GM10847 (cell line): Measurements from ENCODE around the gene ZNF469.

ENCODE experiments used
- POLR2A ChIP-seq: IDR thresholded peaks from 2 replicates; pipeline ENCODE4 v1.6.1; 2011; ENCODE audit not compliant: insufficient read length; ENCODE audit errors: extremely low read depth

The ZNF469 gene

DNA sequence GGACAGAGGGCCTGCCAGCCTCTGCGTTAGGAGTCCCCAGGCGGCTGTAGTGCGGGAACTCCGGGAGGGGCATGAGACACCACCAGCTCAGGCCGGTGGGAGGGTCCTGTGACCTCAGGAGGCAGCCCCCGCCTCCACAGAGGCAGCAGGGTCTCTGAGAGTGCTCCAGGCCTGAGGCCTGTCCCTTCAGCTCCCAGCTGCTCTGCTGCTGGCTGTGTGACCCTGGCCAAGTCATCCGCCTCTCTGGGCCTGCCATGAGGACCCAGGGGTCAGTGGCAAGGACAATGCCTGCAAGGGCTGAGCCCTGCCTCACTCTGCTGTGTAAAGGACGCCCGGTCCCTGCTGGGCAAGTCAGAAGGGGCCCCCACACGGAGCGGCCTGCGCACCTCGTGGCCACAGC lies 43.3 kb downstream of the ZNF469 start:
- TF ChIP-seq POLR2A, result no peak

- TF ChIP-seq POLR2A, result no peak
Measured at GRCh38 chr16:88427376-88427775, 44.6 kb downstream of the ZNF469 start.

DNA sequence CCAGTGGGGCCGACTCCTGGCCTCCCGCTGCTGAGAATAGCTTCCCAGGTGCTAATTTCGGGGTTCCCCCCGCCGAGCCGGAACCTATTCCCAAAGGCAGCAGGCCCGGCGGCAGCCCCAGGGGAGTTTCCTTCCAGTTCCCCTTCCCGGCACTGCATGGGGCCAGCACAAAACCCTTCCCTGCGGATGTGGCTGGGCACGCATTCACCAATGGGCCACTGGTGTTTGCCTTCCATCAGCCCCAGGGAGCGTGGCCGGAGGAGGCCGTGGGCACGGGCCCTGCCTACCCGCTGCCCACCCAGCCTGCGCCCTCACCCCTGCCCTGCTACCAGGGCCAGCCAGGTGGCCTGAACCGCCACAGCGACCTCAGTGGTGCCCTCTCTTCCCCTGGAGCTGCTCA lies 45.4 kb downstream of the ZNF469 start:
- no peak for TF ChIP-seq POLR2A

- TF ChIP-seq POLR2A, result no peak
Measured at GRCh38 chr16:88428616-88429386, 46.0 kb downstream of the ZNF469 start.

- no peak for TF ChIP-seq POLR2A
Measured at GRCh38 chr16:88429387-88430184, 46.8 kb downstream of the ZNF469 start.

GRCh38 chr16:88430185-88430523 lies 47.4 kb downstream of the ZNF469 start:
- TF ChIP-seq POLR2A, result no peak

DNA sequence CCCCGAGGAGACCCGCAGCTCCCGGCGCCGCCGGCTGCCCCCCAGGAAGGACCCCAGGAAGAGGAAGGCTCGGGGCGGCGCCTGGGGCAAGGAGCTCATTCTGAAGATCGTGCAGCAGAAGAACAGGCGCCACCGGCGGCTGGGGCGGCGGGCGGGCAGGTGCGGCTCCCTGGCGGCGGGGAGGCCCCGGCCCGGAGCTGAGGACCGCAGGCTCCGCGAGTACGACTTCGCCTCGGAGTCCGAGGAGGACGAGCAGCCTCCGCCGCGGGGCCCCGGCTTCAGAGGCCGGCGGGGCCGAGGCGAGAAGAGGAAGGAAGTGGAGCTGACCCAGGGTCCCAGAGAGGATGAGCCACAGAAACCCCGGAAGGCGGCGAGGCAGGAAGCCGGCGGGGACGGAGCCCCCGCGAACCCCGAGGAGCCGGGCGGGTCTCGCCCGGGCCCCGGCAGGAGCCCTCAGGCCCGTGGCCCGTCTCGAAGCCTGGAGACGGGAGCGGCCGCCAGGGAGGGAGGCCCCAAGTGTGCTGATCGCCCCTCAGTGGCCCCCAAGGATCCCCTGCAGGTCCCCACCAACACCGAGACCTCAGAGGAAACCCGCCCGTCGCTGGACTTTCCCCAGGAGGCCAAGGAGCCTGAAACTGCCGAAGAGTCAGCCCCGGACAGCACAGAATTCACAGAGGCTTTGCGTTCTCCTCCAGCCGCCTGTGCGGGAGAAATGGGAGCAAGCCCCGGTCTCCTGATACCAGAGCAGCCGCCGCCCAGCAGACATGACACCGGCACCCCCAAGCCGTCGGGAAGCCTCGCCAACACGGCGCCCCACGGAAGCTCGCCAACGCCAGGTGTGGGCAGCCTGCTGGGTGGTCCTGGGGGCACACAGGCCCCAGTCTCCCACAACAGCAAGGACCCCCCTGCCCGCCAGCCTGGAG lies 48.0 kb downstream of the ZNF469 start:
- TF ChIP-seq POLR2A, result no peak

DNA sequence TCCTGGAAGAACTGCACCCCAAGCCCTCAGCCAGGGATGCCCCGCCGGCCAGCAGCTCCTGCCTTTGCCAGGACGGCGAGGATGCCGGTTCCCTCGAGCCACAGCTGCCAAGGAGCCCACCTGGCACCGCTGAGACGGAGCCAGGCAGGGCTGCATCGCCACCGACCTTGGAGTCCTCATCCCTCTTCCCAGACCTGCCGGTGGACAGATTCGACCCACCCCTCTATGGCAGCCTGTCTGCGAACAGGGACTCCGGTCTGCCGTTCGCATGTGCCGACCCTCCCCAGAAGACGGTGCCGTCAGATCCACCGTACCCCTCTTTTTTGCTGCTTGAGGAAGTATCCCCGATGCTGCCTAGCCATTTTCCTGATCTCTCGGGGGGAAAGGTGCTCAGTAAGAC lies 48.9 kb downstream of the ZNF469 start:
- no peak for TF ChIP-seq POLR2A

- TF ChIP-seq POLR2A, result no peak
Measured at GRCh38 chr16:88432174-88432573, 49.4 kb downstream of the ZNF469 start.
